ENCODE results near the gene IFNAR1.

- TF ChIP-seq RAD21 (IDR thresholded peaks at IDR 0.05; ENCODE audit: low read depth): no peak
- TF ChIP-seq EP300 (IDR thresholded peaks at IDR 0.05; ENCODE audit: borderline replicate concordance): no peak
- TF ChIP-seq FOXM1 (IDR thresholded peaks at IDR 0.05; ENCODE audit: borderline replicate concordance, low read depth): no peak
- TF ChIP-seq CEBPB (IDR thresholded peaks at IDR 0.05): no peak
- no peak for TF ChIP-seq TAF1 (IDR thresholded peaks at IDR 0.05; ENCODE audit: low read depth)
- TF ChIP-seq, protein P1, sequence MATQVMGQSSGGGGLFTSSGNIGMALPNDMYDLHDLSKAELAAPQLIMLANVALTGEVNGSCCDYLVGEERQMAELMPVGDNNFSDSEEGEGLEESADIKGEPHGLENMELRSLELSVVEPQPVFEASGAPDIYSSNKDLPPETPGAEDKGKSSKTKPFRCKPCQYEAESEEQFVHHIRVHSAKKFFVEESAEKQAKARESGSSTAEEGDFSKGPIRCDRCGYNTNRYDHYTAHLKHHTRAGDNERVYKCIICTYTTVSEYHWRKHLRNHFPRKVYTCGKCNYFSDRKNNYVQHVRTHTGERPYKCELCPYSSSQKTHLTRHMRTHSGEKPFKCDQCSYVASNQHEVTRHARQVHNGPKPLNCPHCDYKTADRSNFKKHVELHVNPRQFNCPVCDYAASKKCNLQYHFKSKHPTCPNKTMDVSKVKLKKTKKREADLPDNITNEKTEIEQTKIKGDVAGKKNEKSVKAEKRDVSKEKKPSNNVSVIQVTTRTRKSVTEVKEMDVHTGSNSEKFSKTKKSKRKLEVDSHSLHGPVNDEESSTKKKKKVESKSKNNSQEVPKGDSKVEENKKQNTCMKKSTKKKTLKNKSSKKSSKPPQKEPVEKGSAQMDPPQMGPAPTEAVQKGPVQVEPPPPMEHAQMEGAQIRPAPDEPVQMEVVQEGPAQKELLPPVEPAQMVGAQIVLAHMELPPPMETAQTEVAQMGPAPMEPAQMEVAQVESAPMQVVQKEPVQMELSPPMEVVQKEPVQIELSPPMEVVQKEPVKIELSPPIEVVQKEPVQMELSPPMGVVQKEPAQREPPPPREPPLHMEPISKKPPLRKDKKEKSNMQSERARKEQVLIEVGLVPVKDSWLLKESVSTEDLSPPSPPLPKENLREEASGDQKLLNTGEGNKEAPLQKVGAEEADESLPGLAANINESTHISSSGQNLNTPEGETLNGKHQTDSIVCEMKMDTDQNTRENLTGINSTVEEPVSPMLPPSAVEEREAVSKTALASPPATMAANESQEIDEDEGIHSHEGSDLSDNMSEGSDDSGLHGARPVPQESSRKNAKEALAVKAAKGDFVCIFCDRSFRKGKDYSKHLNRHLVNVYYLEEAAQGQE (IDR thresholded peaks at IDR 0.05; ENCODE audit: low read depth): no peak
- no peak for TF ChIP-seq YY1 (IDR thresholded peaks at IDR 0.05; ENCODE audit: low read depth)
These were observed 79.2 kb downstream of the IFNAR1 start for GRCh38 chr21:33403786-33404585.
